SU-DHL-6 (cell line): ENCODE data around the gene C2CD2.

ENCODE experiments used
- H2AFZ ChIP-seq: fragments of 200-600 bp; sonication (generic); 2 replicates; pipeline ENCODE4 v1.6.1; 2014; ENCODE audit warnings: low read depth, mild to moderate bottlenecking, moderate library complexity, mixed read lengths, antibody characterized with exemption, low read length; ENCODE audit not compliant: severe bottlenecking
- H3F3A ChIP-seq: fragments of 200-600 bp; shearing (Covaris generic); 2 replicates; pipeline ENCODE4 v1.6.0; 2016; ENCODE audit warnings: antibody characterized with exemption, mild to moderate bottlenecking; ENCODE audit not compliant: insufficient read depth
- H3K27ac ChIP-seq: fragments of 200-600 bp; sonication (generic); 2 replicates; pipeline ENCODE4 v1.5.1; 2016; ENCODE audit warnings: low read depth, mild to moderate bottlenecking, low read length, moderate library complexity, mixed read lengths
- H3K27me3 ChIP-seq: fragments of 200-600 bp; sonication (generic), shearing (Covaris generic); 2 replicates; pipeline ENCODE4 v1.6.0; 2014; ENCODE audit warnings: mild to moderate bottlenecking, low read length
- H3K36me3 ChIP-seq: fragments of 200-600 bp; sonication (generic); 2 replicates; pipeline ENCODE4 v1.6.1; 2014; ENCODE audit warnings: mild to moderate bottlenecking, low read length, mixed read lengths
- H3K4me2 ChIP-seq: fragments of 300-600, 200-600 bp; shearing (Covaris generic), sonication (generic); 2 replicates; pipeline ENCODE4 v1.6.0; 2014; ENCODE audit warnings: low read length, low read depth, mild to moderate bottlenecking; ENCODE audit not compliant: poor library complexity, severe bottlenecking
- H3K4me3 ChIP-seq: fragments of 200-600 bp; sonication (generic); 2 replicates; pipeline ENCODE4 v1.5.1; 2014; ENCODE audit warnings: antibody characterized with exemption, low read length, mild to moderate bottlenecking, mixed read lengths; ENCODE audit not compliant: insufficient read depth, poor library complexity, severe bottlenecking
- H3K79me2 ChIP-seq: fragments of 200-600 bp; sonication (generic); 2 replicates; pipeline ENCODE4 v1.6.1; 2014; ENCODE audit warnings: mild to moderate bottlenecking, low read length, moderate library complexity; ENCODE audit not compliant: insufficient read depth
- H3K9ac ChIP-seq: fragments of 200-600 bp; sonication (generic); 2 replicates; pipeline ENCODE4 v1.7.0; 2014; ENCODE audit warnings: mild to moderate bottlenecking, low read length
- H3K9me2 ChIP-seq: fragments of 200-600 bp; sonication (generic); replicated peaks from 2 replicates; pipeline ENCODE4 v1.6.1; 2014; ENCODE audit warnings: low read length; ENCODE audit not compliant: insufficient read depth
- H3K9me3 ChIP-seq: fragments of 200-600 bp; sonication (generic); 2 replicates; pipeline ENCODE4 v1.6.1; 2014; ENCODE audit warnings: low read length, mixed read lengths; ENCODE audit not compliant: insufficient read depth
- H4K20me1 ChIP-seq: fragments of 200-600 bp; sonication (generic); 2 replicates; pipeline ENCODE4 v1.6.1; 2014; ENCODE audit warnings: low read depth, mild to moderate bottlenecking, antibody characterized with exemption, low read length, moderate library complexity, mixed read lengths
- EZH2phosphoT487 ChIP-seq: fragments of 200-600 bp; sonication (generic), shearing (Covaris generic); conservative IDR thresholded peaks from 2 replicates; pipeline ENCODE4 v1.6.1; 2018; ENCODE audit warnings: mild to moderate bottlenecking, antibody characterized with exemption, low read length, moderate library complexity, mixed read lengths
- TF ChIP-seq, protein P1 (sequence below): fragments of 200-600 bp; sonication (generic); IDR thresholded peaks from one replicate; pipeline ENCODE4 v1.5.1; 2017; ENCODE audit warnings: antibody characterized with exemption, mild to moderate bottlenecking, low read length, moderate library complexity; ENCODE audit not compliant: insufficient read depth, poor library complexity, severe bottlenecking

Gene C2CD2

DNA sequence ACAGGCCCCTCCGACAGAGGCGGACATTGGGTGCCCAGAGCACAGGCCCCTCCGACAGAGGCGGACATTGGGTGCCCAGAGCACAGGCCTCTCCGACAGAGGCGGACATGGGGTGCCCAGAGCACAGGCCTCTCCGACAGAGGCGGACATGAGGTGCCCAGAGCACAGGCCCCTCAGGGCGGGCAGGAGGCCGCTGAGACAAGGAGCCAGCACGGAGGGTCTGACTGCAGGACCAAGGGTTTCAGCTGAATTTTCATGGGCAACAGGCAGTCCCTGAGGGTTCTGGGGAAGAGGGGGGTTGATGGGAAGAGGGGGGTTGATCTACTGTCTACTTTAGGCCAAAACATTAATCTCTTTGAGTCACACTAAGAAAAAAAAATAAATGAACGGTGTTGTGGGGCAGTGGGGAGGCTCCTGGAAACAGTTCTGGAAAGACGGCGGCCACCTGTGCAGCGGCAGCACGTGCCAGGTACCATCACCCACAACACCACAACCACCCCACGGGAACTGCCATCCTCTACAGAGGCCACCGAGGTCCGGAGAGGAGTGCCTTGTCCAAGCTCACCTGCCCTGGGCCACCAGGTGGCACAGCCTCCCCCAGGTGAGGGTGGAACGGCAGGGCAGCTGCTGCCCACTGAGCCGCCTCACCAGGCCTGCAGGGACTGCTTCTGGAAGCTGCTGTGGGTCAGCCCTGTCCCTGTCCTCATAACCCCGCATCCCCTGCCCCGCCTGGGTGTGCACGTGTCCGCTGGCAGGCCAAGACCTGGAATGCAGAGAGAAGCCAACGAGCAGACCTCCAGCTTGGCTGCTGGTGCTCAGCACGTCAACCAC is 95.1 kb downstream of the C2CD2 start:
- H3K79me2 ChIP-seq, result peaks cover 25% of the 10 kb centered on the region
- H3K27me3 ChIP-seq, result no peaks in the 10 kb centered on the region
- no peaks in the 10 kb centered on the region for H3K9me3 ChIP-seq
- no peak overlapping the region for H3K9ac ChIP-seq
- no peak overlapping the region for H3K4me2 ChIP-seq
- no peak overlapping the region for H3K4me3 ChIP-seq
- no peaks in the 10 kb centered on the region for H3K9me2 ChIP-seq
- H4K20me1 ChIP-seq, result no peaks in the 10 kb centered on the region
- H2AFZ ChIP-seq, result no peak overlapping the region
- peaks cover 2% of the 10 kb centered on the region; the same call in 1 of the 2 replicates for H3K36me3 ChIP-seq
- TF ChIP-seq, protein P1, sequence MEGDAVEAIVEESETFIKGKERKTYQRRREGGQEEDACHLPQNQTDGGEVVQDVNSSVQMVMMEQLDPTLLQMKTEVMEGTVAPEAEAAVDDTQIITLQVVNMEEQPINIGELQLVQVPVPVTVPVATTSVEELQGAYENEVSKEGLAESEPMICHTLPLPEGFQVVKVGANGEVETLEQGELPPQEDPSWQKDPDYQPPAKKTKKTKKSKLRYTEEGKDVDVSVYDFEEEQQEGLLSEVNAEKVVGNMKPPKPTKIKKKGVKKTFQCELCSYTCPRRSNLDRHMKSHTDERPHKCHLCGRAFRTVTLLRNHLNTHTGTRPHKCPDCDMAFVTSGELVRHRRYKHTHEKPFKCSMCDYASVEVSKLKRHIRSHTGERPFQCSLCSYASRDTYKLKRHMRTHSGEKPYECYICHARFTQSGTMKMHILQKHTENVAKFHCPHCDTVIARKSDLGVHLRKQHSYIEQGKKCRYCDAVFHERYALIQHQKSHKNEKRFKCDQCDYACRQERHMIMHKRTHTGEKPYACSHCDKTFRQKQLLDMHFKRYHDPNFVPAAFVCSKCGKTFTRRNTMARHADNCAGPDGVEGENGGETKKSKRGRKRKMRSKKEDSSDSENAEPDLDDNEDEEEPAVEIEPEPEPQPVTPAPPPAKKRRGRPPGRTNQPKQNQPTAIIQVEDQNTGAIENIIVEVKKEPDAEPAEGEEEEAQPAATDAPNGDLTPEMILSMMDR, result no peak
- no peak for TF ChIP-seq EZH2phosphoT487
- peaks cover 30% of the 10 kb centered on the region for H3F3A ChIP-seq
- no peak overlapping the region for H3K27ac ChIP-seq

GRCh38 chr21:41857771-41858300 is 96.0 kb downstream of the C2CD2 start:
- no peak overlapping the region for H3K27ac ChIP-seq
- TF ChIP-seq EZH2phosphoT487, result no peak
- TF ChIP-seq, protein P1, result no peak
- no peaks in the 10 kb centered on the region for H3K27me3 ChIP-seq
- no peak overlapping the region for H3K4me2 ChIP-seq
- no peaks in the 10 kb centered on the region for H4K20me1 ChIP-seq
- H3F3A ChIP-seq, result peaks cover 22% of the 10 kb centered on the region
- H3K4me3 ChIP-seq, result no peak overlapping the region
- H3K9me3 ChIP-seq, result no peaks in the 10 kb centered on the region
- H3K36me3 ChIP-seq, result peaks cover 2% of the 10 kb centered on the region; the same call in 1 of the 2 replicates
- no peaks in the 10 kb centered on the region for H3K9me2 ChIP-seq
- H3K9ac ChIP-seq, result no peak overlapping the region
- H3K79me2 ChIP-seq, result peaks cover 25% of the 10 kb centered on the region
- H2AFZ ChIP-seq, result no peak overlapping the region

DNA sequence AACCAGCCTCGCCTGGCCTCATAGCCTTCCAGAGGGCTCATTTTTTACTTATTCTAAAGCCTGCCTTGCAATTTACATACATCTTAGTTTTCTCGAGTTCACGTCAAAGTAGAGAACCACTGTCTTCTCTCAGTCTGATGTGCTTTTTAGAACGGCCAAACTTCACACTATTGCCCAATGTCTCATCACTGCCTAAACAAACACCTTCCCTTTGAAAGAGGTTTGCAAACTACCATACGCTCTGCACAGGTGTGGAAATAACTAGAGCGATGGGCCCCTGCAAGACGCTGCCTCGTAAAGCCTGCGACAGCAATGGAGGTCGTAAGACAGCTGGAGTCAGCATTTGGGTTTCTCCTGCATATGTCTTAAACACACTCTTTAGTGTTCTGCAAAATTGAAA is 97.2 kb downstream of the C2CD2 start:
- no peak overlapping the region for H3K4me3 ChIP-seq
- no peak overlapping the region for H3K27ac ChIP-seq
- no peak overlapping the region for H3K9ac ChIP-seq
- H3K9me3 ChIP-seq, result no peaks in the 10 kb centered on the region
- peaks cover 9% of the 10 kb centered on the region; the same call in 1 of the 2 replicates for H3F3A ChIP-seq
- H2AFZ ChIP-seq, result no peak overlapping the region
- H3K4me2 ChIP-seq, result no peak overlapping the region
- no peaks in the 10 kb centered on the region for H3K27me3 ChIP-seq
- H3K79me2 ChIP-seq, result peaks cover 13% of the 10 kb centered on the region; the same call in 1 of the 2 replicates
- H4K20me1 ChIP-seq, result no peaks in the 10 kb centered on the region
- no peaks in the 10 kb centered on the region for H3K9me2 ChIP-seq
- TF ChIP-seq, protein P1, result no peak
- TF ChIP-seq EZH2phosphoT487, result no peak
- peaks cover 2% of the 10 kb centered on the region; the same call in 1 of the 2 replicates for H3K36me3 ChIP-seq
